Activated CD4-positive, alpha-beta memory T cell treated with anti-CD3 and anti-CD28 coated beads for 36 hours (primary cell): ENCODE measurements around the gene MROH8. TPM values are rescaled to one million over a fixed set of nuclear protein-coding genes. Genes with fewer than 3 reads are reported as not detected.

Source experiments
- CTCF ChIA-PET: fragments of 350-600 bp; sonication (Branson Sonifier 250); formaldehyde crosslinking; loops from one replicate; lab custom pipeline; 2021; ENCODE audit warnings: antibody characterized with exemption, inconsistent platforms; lab: Charles Lee
- POLR2A ChIA-PET: fragments of 350-600 bp; sonication (Branson Sonifier 250); formaldehyde crosslinking; loops from one replicate; lab custom pipeline; 2021; ENCODE audit warnings: antibody characterized with exemption; lab: Charles Lee
- DNase-seq: peaks from one replicate; pipeline ENCODE4 v3.0.0-alpha.2; 2020
- H3K27ac Mint-ChIP-seq: one replicate; pipeline ENCODE4 v1.8.0; 2021; ENCODE audit warnings: mixed read lengths
- H3K27me3 Mint-ChIP-seq: one replicate; pipeline ENCODE4 v1.8.0; 2021; ENCODE audit warnings: mixed read lengths
- H3K36me3 Mint-ChIP-seq: one replicate; pipeline ENCODE4 v1.8.0; 2021; ENCODE audit warnings: mixed read lengths
- H3K4me1 Mint-ChIP-seq: one replicate; pipeline ENCODE4 v1.8.0; 2021; ENCODE audit warnings: low read depth, mixed read lengths
- H3K4me3 Mint-ChIP-seq: one replicate; pipeline ENCODE4 v1.8.0; 2021; ENCODE audit warnings: mild to moderate bottlenecking, mixed read lengths
- H3K9me3 Mint-ChIP-seq: one replicate; pipeline ENCODE4 v1.8.0; 2021; ENCODE audit warnings: mixed read lengths
- intact Hi-C: fragments of 100-400 bp; cut with micrococcal nuclease; formaldehyde crosslinking; loops from one replicate; pipeline ENCODE4 v1.15.1; 2023
- total RNA-seq, 2 experiments: library from RNA; stranded (reverse); gene quantifications; one replicate each; pipeline ENCODE4 v1.2.3, GENCODE V29; 2021

Gene MROH8
- total RNA-seq: 1 to 10 TPM; 1.8 to 2.0 TPM

DNA sequence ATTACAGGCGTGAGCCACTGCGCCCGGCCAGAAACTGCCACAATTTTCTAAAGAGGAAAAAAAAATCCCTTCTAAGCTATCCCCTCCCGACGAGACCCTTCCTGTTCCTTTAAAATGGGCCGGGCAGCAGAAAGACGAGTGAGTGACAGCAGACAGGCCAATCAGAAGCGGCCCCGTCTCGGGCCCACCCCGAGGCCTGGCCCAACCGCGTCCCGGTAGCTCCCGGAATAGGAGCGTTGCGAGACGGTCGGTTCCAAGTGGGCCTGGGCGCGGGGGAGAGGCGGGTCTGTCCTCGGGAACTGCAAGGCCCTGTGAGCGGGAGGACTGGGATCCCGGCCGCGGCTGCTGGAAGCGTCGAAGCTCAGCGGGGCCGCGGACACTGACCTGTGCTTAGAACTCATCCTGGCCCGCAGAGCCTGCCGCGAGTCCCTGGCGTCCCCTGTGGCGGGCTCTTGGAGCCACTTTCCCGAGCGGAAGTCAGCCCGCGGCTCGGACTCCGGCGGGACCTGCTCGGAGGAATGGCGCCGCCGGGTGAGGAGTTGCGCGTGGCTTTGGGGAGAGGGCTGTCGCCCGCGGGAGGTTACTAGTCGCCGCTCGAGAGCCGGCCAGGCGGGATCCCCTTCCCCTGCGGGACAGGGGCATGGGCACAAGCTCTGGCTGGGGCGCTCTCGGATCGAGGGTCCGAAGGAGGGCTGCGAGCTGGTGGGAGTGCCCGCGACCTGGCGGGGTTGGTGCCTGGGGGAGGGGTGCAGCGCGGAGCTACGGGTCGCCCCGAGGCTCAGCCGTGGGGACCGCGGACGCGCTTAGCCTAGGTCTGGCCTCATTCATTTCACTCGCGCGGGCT lies at the start of gene MROH8, which contains the start of gene RPN2:
TSS of gene MROH8 (minus strand) at position 710 of the 844 bp plus-strand sequence.
TSS of gene RPN2 (plus strand) at position 492 of the 844 bp plus-strand sequence. CDS start at position 519, 27 bp downstream.
- H3K4me1 Mint-ChIP-seq: peaks cover 33% of the 10 kb centered on the region
- intact Hi-C loops: loop anchor here (1.0 to 10.0 kb wide), 3 partner anchors 13 to 164 kb away; no protein-coding TSS in a partner anchor
- POLR2A ChIA-PET: interaction anchor here (0.6 to 1.7 kb wide), 9 partner anchors 10 to 854 kb away, joined by 3 to 24 read pairs (median 5); partner anchors contain the start of genes BLCAP, MANBAL, RBL1 and RPRD1B
- H3K27me3 Mint-ChIP-seq: no peaks in the 10 kb centered on the region
- CTCF ChIA-PET: interaction anchor here (0.6 to 4.1 kb wide), 9 partner anchors 12 to 341 kb away, joined by 3 to 43 read pairs (median 4); partner anchors contain the start of gene RBL1
- DNase-seq: peak; percentile 98
- peak within 1 kb of the TSS; percentile 95 for H3K4me3 Mint-ChIP-seq
- H3K9me3 Mint-ChIP-seq: no peaks in the 10 kb centered on the region
- H3K27ac Mint-ChIP-seq: peak within 1 kb of the TSS; percentile 96
- H3K36me3 Mint-ChIP-seq: peaks cover 15% of the 10 kb centered on the region

DNA sequence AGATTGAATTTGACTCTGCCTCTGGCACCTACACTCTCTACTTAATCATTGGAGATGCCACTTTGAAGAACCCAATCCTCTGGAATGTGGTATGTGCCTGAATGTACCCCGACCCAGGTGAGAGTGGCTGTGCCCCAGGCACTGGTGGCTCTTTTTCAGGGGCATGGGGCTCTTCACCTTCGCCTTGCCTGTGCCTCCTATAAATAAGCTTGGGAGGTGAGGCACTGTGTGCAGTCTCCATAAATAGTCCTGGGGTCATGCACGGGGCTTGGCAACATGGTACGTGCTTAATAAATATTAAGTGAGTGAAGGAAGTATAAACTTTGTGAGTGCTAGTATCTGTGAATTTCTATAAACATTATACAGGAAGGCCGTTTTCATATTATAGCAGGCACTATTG lies 49.3 kb upstream of the MROH8 start:
- CTCF ChIA-PET: interaction anchor here (1.4 to 1.9 kb wide), 3 partner anchors 33 to 305 kb away, joined by 4 to 6 read pairs (median 6); no protein-coding TSS in a partner anchor
- Mint-ChIP-seq H3K4me3 (no peak overlapping the region), H3K9me3 (no peaks in the 10 kb centered on the region), H3K27ac (no peak overlapping the region), H3K27me3 (no peaks in the 10 kb centered on the region), H3K36me3 (peaks cover 66% of the 10 kb centered on the region), H3K4me1 (no peaks in the 10 kb centered on the region)
- intact Hi-C loops: no loop called here
- no peak for DNase-seq
- POLR2A ChIA-PET: no interaction called here

DNA sequence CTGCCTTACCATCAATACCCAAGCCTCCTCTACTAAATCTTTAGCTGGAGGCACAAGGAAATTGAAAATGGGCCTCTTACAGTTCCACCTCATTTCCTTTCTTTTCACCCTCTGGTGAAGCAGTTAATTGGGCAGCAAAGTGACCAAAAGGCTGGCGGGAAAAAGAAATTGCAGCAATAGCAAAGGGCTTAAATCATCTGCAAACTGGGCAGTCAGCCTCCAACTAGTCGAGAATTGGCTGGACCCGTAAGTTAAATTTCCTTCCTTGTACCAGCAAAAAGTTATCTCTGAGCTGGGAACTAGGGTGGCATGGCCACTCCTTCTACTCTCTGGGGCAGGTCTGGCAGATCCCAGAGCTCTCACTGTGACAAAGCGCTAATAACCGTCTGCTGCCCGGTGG lies 48.7 kb upstream of the MROH8 start:
- Mint-ChIP-seq H3K27ac (no peak overlapping the region), H3K9me3 (no peaks in the 10 kb centered on the region), H3K4me3 (no peak overlapping the region), H3K27me3 (no peaks in the 10 kb centered on the region), H3K36me3 (peaks cover 68% of the 10 kb centered on the region), H3K4me1 (no peaks in the 10 kb centered on the region)
- ChIA-PET POLR2A (no interaction called here), CTCF (no interaction called here)
- no peak for DNase-seq
- intact Hi-C loops: no loop called here

DNA sequence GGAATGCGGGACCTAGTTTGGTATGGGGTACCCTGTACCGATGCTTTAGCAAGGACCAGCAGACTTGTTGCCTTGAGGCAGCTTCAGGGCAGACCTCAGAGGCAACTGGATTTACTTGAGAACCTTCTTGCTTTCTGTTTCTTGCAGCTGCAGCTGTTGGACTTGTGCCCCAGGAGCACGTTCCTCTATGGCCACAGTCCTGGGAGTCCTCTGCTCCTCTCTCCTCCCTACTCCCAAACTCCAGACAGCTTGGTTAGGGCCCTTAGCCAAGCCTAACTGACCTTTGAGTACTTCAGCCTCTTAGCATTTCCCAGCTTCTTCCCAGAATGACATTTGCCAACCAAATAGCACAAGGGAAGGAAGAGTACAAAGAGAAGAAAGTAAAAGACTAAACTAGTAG lies 47.5 kb upstream of the MROH8 start:
- H3K4me1 Mint-ChIP-seq: no peaks in the 10 kb centered on the region
- intact Hi-C loops: no loop called here
- H3K4me3 Mint-ChIP-seq: no peak overlapping the region
- POLR2A ChIA-PET: no interaction called here
- DNase-seq: no peak
- no peaks in the 10 kb centered on the region for H3K27me3 Mint-ChIP-seq
- H3K27ac Mint-ChIP-seq: no peak overlapping the region
- H3K9me3 Mint-ChIP-seq: no peaks in the 10 kb centered on the region
- H3K36me3 Mint-ChIP-seq: peaks cover 62% of the 10 kb centered on the region
- CTCF ChIA-PET: interaction anchor here (1.0 kb wide), 1 partner anchor 37 kb away, joined by 4 read pairs; no protein-coding TSS in a partner anchor

DNA sequence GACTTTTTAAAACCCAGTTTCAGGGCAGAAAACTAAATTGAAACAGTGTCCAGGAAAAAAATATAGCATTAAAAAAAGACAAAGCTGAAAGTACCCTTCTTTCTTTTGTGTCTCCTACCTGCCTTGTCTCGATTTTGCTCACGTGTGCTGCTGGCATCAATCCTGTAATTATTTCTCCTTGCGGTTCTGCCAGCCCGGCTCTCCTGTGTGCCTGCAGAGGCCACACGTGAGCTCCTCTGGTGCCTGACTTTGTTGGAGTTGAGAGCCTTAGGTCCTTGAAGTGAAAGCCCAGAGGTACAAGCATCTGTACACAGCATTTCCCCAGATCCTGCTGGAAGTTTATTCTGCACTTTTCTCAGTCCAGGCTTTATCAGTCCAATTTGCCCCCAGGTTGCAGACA lies 45.8 kb upstream of the MROH8 start:
- intact Hi-C loops: no loop called here
- no peak overlapping the region for H3K27ac Mint-ChIP-seq
- H3K9me3 Mint-ChIP-seq: no peaks in the 10 kb centered on the region
- DNase-seq: no peak
- no peaks in the 10 kb centered on the region for H3K27me3 Mint-ChIP-seq
- H3K36me3 Mint-ChIP-seq: peaks cover 55% of the 10 kb centered on the region
- POLR2A ChIA-PET: no interaction called here
- no peak overlapping the region for H3K4me3 Mint-ChIP-seq
- CTCF ChIA-PET: interaction anchor here (1.9 kb wide), 1 partner anchor 34 kb away, joined by 7 read pairs; no protein-coding TSS in a partner anchor
- H3K4me1 Mint-ChIP-seq: no peaks in the 10 kb centered on the region

DNA sequence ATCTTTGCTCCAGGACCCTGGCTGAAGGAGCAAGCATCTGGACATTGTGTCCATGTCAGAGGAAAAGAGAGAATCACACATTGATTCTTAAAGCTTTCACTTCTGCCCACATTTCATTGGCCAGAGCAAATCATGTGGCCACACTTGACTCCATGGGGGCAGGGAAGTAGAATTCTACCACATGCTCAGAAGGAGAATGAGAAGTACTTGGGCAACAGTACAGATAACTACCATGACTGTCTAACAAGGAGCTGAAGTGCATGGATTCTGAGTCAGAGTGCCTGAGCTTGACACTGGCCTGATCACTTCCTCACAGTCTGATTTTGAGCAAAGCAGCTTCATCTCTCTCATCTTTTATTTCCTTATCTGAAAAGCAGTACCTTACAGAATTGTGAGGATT lies 43.7 kb upstream of the MROH8 start:
- Mint-ChIP-seq H3K4me3 (no peak overlapping the region), H3K4me1 (no peaks in the 10 kb centered on the region), H3K9me3 (no peaks in the 10 kb centered on the region), H3K27ac (no peak overlapping the region), H3K36me3 (peaks cover 48% of the 10 kb centered on the region), H3K27me3 (no peaks in the 10 kb centered on the region)
- ChIA-PET CTCF (interaction anchor here (0.7 to 1.9 kb wide), 5 partner anchors 20 to 832 kb away, joined by 3 to 7 read pairs (median 3); no protein-coding TSS in a partner anchor), POLR2A (no interaction called here)
- intact Hi-C loops: no loop called here
- DNase-seq: no peak

DNA sequence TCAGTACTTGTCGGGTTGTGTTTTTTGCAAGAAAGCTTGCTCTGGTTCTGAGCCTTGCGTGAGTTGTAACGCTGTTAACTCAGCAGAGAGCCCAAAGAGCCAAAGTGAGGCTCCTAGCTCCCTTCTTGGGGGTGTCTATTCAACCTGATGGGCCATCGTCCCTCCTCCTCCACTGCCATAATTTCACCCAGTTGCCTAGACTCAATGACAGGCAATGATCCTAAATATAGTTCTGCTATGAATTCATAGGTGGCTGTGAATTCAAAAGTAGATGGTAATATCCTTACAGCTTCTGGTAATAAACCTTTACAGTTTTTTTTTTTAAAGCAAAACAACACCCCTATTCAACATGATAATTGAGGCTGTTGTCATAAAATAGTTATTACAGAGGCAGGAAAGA lies 42.7 kb upstream of the MROH8 start:
- ChIA-PET CTCF (interaction anchor here (1.1 kb wide), 1 partner anchor 30 kb away, joined by 3 read pairs; no protein-coding TSS in a partner anchor), POLR2A (no interaction called here)
- intact Hi-C loops: no loop called here
- H3K9me3 Mint-ChIP-seq: no peaks in the 10 kb centered on the region
- DNase-seq: no peak
- no peaks in the 10 kb centered on the region for H3K4me1 Mint-ChIP-seq
- peaks cover 42% of the 10 kb centered on the region for H3K36me3 Mint-ChIP-seq
- H3K27me3 Mint-ChIP-seq: no peaks in the 10 kb centered on the region
- H3K27ac Mint-ChIP-seq: no peak overlapping the region
- H3K4me3 Mint-ChIP-seq: no peak overlapping the region

DNA sequence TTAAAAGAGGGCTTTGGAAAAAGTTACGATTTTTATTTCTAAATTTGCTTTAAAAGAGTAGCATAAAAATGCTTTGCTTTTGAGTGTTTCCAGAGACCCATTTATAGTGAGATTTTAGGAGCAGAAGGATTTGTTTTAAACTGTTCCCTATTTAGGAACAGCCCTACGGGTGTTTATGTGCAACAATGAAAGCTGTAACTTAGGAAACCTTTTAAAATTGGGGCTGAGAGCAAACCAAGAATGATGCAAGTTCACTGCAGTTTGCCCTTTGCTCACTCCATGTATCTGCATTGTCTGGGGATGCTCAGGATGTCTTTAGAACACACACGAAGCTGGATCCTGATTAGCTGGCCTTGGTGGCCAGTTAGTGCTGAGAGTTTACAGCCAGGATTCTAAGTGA lies 41.4 kb upstream of the MROH8 start:
- peaks cover 36% of the 10 kb centered on the region for H3K36me3 Mint-ChIP-seq
- H3K4me1 Mint-ChIP-seq: no peaks in the 10 kb centered on the region

DNA sequence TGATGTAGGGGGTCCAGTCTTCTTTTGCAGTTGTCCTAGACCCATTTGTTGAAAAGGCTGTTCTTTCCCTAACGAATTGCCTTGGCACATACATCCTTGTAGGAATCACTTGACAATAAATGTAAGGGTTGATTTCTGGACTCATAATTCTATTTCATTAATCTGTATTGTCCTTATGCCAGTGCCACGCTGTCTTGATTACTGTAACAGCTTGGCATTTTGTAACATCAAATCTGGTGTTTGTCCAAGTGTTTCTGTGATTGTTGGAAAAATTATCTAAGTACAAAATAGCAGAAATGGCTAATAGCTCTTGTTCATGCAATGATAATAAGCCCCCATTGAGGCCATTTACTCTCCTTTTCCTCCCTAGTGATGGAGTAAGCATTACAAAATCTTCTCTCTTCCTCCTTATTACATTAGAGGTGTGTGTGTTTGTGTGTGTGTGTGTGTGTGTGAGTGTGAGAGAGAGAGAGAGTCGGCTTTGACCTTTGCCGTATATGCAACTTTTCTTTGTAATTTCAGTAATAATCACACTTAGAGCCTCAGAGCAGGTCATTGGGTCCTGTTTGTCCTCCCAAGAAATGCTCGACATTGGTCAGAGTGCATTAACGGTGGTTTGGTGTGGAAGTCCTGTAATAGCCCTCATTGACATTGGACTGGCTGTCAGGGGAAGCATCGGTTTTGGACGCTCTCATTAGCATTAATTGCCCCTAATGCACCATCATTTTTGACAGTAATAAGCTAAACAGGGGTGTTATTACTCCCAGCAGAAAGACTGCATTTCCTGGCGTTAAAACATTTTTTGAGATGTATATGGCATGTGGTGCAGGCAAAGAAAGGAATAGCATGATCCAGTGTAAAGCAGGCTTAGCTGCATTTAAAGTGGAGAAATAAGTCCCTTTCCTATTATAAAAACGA lies 40.7 kb upstream of the MROH8 start:
- H3K27me3 Mint-ChIP-seq: no peaks in the 10 kb centered on the region
- no peak overlapping the region for H3K4me3 Mint-ChIP-seq
- no peaks in the 10 kb centered on the region for H3K9me3 Mint-ChIP-seq
- ChIA-PET POLR2A (no interaction called here), CTCF (interaction anchor here (1.6 kb wide), 1 partner anchor 25 kb away, joined by 8 read pairs; no protein-coding TSS in a partner anchor)
- H3K4me1 Mint-ChIP-seq: no peaks in the 10 kb centered on the region
- peaks cover 31% of the 10 kb centered on the region for H3K36me3 Mint-ChIP-seq
- DNase-seq: no peak
- intact Hi-C loops: no loop called here
- H3K27ac Mint-ChIP-seq: no peak overlapping the region

More for the DNA sequence above, 41.4 kb upstream of the MROH8 start:
- CTCF ChIA-PET: interaction anchor here (1.6 kb wide), 1 partner anchor 25 kb away, joined by 8 read pairs; no protein-coding TSS in a partner anchor
- Mint-ChIP-seq H3K27ac (no peak overlapping the region), H3K4me3 (no peak overlapping the region), H3K9me3 (no peaks in the 10 kb centered on the region), H3K27me3 (no peaks in the 10 kb centered on the region)
- no peak for DNase-seq
- intact Hi-C loops: no loop called here
- POLR2A ChIA-PET: no interaction called here

DNA sequence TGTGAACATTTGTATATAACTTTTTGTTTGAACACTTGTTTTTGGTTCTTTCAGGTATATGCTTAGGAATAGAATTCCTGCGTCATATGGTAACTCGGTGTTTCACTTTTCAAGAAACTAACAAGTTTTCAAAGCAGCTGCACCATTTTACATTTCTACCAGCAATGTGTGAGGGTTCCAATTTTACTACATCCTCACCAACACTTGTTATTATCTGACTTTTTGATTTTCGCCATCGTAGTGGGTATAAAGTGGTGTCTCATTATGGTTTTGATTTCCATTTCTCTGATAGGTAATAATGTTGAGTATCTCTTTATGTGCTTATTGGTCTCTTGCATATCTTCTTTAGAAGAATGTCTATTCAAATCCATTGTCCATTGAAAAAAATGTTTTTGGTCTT lies 39.6 kb upstream of the MROH8 start:
- CTCF ChIA-PET: no interaction called here
- no peaks in the 10 kb centered on the region for H3K4me1 Mint-ChIP-seq
- intact Hi-C loops: no loop called here
- POLR2A ChIA-PET: no interaction called here
- H3K27me3 Mint-ChIP-seq: no peaks in the 10 kb centered on the region
- H3K9me3 Mint-ChIP-seq: no peaks in the 10 kb centered on the region
- H3K36me3 Mint-ChIP-seq: peaks cover 23% of the 10 kb centered on the region
- H3K27ac Mint-ChIP-seq: no peak overlapping the region
- H3K4me3 Mint-ChIP-seq: no peak overlapping the region
- no peak for DNase-seq

DNA sequence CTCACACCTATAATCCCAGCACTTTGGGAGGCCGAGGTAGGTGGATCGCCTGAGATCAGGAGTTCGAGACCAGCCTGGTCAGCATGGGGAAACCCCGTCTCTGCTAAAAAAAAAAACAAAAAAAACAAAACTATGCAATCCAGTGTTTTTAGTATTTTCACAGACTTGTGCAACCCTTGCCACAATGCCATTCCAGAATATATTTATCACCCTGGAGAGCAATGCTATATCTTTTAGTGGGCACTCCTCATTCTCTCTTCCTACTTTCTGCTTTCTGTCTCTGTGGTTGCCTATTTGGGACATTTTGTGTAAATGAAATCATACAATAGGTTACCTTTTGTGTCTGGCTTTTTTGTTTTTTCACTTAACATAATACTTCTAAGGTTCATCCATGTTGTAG lies 39.1 kb upstream of the MROH8 start:
- CTCF ChIA-PET: interaction anchor here (1.4 kb wide), 1 partner anchor 22 kb away, joined by 3 read pairs; no protein-coding TSS in a partner anchor
- Mint-ChIP-seq H3K27me3 (no peaks in the 10 kb centered on the region), H3K4me3 (no peak overlapping the region), H3K27ac (no peak overlapping the region), H3K36me3 (peaks cover 21% of the 10 kb centered on the region), H3K9me3 (no peaks in the 10 kb centered on the region), H3K4me1 (no peaks in the 10 kb centered on the region)
- POLR2A ChIA-PET: no interaction called here
- intact Hi-C loops: no loop called here
- no peak for DNase-seq
